Measurements from ENCODE around the gene CSN3.

Gene CSN3

DNA sequence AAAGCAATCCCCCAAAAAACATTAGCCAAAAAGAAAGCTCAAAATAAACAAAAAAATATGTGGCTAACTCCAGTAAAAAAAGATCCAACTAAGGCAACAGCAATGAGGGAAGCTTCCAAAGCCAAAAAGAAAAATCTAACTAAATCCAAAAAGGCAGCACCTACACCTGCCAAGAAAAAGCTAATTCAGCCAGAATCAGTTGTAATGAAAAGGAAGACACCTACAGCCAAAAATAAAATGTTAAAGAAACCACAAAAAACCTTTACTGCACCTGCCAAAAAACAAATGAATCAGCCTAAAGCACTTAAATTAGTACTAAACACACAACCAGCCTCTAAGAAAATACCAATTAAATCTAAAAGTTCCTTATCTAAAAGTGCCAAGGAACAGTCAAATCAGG, 55.2 kb downstream of the CSN3 start:
- DNase-seq (ENCODE audit: low read depth): no peak

DNA sequence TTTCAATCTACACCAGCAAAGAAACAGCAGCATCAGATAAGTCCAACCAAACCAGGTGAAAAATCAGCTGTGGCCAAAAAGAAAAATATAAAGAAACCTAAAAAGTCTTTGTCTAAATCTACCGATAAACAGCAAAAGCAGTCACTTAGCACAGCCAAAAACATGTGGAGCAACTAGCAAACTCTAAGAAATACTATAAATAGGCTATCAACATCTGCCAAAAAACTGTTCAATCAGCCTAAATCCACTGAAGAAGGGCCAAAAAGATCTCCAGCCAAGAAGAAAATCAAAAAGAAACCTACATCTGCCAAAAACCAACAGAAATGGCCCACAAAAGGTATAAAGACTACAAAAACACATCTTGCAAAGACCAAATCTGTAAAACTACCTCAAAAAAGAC, 55.7 kb downstream of the CSN3 start:
- no peak for DNase-seq (ENCODE audit: low read depth)

GRCh38 chr4:70299643-70300042, 57.2 kb downstream of the CSN3 start:
- DNase-seq (ENCODE audit: low read depth): no peak

DNA sequence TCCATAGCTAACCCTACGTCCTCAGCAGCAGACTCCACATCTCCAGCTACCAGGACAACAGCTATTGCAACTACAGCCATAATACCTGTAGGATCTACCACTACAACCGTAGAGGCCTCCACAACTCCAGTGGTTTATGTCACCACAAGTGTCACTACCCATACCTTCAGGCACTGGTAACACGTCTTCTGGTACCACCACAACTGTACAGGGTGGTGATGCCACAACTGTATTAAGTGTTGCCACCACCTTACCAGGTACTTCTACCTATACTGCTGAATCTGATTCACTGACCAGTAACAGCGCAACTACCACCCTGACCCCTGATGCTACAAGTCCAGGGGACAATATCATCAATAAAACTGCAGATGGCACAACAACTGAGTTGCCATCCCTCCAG, 57.8 kb downstream of the CSN3 start:
- no peak for DNase-seq (ENCODE audit: low read depth)

Measured in EH (cell line).